NCI-H446 (cell line): ENCODE results near the gene KANSL2.
A peak's percentile ranks its signal among the peaks of the same experiment; 100 is the strongest.
"Not testable (repeated sequence)": the region's sequence is repeated elsewhere in the genome, so short reads cannot be mapped to it uniquely, and the experiment has no call there.

Experiments
- DNase-seq, 2 experiments: peaks; one replicate each; lab custom pipeline; 2025; lab: John Stamatoyannopoulos, UW

KANSL2 gene, protein sequence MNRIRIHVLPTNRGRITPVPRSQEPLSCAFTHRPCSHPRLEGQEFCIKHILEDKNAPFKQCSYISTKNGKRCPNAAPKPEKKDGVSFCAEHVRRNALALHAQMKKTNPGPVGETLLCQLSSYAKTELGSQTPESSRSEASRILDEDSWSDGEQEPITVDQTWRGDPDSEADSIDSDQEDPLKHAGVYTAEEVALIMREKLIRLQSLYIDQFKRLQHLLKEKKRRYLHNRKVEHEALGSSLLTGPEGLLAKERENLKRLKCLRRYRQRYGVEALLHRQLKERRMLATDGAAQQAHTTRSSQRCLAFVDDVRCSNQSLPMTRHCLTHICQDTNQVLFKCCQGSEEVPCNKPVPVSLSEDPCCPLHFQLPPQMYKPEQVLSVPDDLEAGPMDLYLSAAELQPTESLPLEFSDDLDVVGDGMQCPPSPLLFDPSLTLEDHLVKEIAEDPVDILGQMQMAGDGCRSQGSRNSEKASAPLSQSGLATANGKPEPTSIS

GRCh38 chr12:48681710-48682532 lies at the start of gene KANSL2:
KANSL2 (minus strand) TSS chr12:48682238; CDS start chr12:48681632, 606 bp downstream.
- peak; percentile 94 to 98 for DNase-seq

GRCh38 chr12:48728807-48729206 lies 46.8 kb upstream of the KANSL2 start:
- no peak for DNase-seq

DNA sequence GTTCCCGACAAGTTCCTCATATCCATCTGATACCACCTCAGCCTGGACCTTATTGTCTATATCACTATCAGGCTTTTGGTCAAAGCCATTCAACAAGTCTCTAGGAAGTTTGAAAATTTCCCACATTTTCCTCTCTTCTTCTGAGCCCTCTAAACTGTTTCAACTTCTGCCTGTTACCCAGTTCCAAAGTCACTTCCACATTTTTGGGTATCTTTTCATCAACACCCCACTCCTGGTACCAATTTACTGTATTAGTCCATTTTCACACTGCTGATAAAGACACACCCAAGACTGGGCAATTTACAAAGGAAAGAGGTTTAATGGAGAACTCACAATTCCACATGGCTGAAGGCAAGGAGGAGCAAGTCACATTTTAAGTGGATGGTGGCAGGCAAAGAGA lies 38.7 kb upstream of the KANSL2 start:
- DNase-seq, result not testable (repeated sequence)

- DNase-seq, result not testable (repeated sequence)
Observed at GRCh38 chr12:48720171-48720570, 38.1 kb upstream of the KANSL2 start.

DNA sequence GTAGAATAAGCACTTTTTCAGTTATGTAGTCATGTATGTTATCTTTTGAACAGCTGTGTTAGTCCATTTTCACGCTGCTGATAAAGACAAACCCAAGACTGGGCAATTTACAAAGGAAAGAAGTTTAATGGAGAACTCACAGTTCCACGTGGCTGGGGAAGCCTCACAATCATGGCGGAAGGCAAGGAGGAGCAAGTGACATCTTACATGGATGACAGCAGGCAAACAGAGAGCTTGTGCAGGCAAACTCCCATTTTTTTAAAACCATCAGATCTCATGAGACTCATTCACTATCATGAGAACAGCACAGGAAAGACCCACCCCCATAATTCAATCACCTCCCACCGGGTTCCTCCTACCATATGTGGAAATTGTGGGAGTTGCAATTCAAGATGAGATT lies 37.0 kb upstream of the KANSL2 start:
- DNase-seq, result not testable (repeated sequence)

DNA sequence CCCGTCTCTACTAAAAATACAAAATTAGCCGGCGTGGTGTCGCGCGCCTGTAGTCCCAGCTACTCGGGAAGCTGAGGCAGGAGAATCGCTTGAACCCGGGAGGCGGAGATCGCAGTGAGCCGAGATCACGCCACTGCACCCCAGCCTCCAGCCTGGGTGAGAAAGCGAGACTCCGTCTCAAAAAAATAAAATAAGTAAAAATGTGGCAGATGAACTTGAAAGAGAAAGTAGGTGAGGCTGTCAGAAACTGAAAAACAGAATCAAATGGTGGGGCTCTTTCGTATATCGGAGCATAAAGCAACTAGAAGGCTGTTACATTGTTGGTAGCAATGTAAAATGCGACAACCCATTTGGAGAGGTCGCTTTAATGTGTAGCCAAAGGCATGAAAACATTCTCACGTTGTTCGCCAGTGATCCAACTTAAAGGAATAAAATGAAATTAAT lies 35.2 kb upstream of the KANSL2 start:
- no peak for DNase-seq

DNA sequence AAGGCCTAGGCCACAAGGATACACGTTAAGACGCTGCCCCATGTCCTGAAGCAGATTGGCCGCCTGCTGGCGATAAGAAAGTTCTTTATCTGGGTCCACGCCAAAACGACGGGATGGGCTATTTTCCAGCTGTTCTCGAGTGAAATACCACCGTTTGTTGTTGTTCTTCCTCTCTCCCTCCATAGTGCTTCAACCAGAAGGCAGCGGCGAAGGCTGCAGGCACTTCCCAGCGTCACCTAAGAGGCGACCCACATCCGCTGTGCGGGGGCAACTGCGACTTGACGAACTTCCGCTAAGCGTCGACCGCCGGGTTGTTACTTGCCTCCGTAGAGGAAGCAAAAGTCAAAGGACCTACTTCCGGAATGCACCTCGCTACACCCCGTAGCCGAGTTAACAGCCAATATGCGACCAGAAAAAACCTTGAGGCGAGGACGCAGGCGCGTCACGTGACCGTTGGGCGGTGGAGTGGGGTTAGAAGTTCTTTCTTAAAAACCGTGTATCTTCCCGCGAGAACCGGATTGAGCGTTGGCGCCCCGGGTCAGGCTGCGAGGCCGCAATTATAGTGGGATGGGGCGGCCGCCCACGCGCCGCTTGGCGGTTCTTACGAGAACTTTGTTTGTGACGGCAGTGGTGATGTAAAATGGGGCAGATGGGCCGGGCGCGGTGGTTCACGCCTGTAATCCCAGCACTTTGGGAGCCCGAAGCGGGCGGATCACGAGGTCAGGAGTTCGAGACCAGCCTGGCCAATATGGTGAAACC lies 34.6 kb upstream of the KANSL2 start, which contains the start of gene CCNT1:
Gene CCNT1, minus strand, starts transcription at position 215 of the 759 bp plus-strand sequence. Its CDS starts 32 bp downstream, at position 183.
- DNase-seq, result peak; percentile 98 to 99

DNA sequence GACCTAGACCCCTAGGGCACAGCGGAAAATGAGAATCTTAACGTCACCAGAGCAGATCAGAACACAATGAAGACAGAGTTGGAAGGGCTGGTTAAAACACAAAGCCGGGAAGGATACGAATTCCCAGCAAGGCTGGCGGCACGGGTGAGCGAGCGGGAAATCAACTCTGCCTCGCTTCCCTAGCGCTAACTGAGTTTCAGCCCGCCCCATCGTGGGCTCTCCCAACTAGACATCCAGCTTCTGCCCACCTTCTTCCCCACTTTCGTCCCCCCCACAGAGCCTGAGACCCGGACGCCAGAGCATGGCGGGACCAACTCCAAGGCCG lies 34.1 kb upstream of the KANSL2 start:
- DNase-seq, result no peak

DNA sequence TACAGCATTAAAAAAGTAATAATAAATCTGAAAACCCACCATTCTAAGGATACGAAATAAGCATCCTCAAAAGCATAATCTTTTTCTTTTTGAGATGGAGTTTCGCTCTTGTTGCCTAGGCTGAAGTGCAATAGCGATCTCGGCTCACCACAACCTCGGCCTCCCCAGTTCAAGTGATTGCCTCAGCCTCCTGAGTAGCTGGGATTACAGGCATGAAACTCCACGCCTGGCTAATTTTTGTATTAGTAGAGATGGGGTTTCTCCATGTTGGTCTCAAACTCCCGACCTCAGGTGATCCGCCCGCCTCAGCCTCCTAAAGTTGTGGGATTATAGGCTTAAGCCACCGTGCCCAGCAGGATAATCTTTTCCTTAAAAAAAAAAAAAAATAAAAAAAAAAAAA lies 30.2 kb upstream of the KANSL2 start:
- DNase-seq, result no peak

DNA sequence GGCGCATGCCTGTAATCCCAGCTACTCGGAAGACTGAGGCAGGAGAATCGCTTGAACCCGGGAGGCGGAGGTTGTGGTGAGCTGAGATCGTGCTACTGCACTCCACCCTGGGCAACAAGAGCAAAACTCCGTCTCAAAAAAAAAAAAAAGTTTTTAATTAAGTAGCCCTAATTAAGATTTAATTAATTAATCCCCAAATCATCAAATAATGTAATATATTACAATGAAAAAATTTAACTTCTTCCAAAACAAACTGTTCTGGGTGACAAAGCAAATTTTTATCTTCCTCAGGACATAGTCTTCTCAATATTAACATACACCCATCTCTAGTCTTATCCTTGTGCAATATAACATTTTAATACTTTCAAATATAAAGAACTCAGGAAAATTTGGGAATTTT lies 16.8 kb upstream of the KANSL2 start:
- DNase-seq, result not testable (repeated sequence)

- no peak for DNase-seq
Observed at GRCh38 chr12:48696626-48697025, 14.6 kb upstream of the KANSL2 start.

- no peak for DNase-seq
Observed at GRCh38 chr12:48695859-48696258, 13.8 kb upstream of the KANSL2 start.

- DNase-seq, result no peak
Observed at GRCh38 chr12:48694038-48694437, 12.0 kb upstream of the KANSL2 start.

DNA sequence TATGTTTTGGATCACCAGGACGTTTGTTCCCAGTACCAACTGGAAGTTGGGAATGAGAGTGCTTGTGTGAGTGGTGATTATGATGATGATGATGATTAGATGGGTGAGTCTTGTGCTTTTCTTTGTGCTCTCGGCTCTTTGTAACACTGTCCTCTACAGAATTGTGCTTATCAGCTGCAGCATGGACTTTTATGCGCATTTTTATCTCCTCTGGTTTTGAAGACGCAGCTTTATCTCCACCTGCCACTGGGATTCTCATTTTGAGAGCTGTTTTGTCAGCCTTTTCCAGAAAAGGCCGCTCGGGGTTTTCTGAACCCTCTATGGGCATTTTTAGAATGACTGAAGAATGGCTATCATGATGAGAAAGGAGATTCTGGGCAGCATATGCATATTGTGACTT lies 11.5 kb upstream of the KANSL2 start:
- no peak for DNase-seq

DNA sequence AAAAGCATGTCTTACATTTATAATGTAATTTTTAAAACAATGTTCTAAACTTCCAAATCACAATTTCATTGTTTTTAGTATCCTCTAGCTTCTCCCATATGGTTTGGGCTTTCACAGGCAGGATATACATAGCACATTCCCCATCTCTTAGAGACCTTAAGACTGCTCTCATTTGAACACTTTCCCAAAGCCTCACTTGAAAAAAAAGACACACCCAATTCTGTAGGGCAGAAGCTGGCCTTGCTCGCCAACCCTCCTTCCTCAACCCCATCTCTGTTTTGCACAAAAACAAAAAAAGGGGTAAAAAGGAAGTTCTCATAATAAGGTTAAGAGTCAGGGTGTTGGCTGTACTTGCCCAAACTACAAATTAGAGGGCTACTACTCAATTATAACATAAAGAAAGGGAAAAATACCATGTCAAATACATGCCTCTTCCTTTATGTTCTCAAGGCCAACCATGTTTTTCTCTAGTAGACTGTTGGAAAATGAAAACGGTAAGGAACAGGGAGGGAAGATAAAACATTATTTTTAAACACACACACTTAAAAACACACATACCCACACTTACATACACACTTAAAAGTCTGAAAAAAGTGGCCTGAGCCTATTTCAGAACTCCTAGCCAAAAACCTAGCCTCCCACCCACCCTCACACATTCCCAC lies 9.9 kb upstream of the KANSL2 start:
- DNase-seq, result no peak

DNA sequence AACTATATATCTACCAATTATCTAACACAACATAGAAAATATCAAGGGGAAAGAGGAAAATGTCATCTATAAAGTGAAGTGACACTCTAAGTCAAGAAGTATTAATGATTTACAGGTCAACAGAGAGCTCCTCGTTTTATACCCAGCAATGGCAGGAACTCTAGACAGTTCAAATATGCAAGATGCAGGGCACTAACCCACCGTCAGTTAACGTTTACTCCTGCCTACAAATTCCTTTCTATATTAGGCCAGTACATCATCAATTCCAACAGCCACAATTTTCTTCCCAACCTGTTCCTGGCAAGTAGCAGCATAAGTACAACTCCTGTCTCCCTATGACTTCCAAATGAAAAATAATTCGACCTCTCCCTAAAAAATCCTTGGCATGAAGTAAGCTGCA lies 9.0 kb upstream of the KANSL2 start:
- DNase-seq, result no peak

DNA sequence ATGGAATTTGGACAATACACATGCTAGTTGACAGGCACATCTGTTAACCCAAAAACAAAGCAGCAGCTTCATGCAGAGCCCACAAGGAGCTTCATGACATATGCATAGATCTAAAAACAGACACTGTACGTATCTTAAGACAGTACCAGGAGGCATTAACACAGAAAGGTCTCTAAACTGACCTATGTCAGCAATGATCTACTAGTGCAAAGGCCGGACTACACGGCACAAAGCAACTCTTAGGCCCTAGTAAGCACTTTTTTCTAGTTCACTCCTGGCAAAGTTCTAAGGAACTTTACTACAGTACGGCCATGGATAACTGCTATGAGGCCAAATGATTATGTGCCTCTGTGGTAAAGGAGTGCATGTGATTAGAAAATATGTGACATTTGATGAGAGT lies 8.4 kb upstream of the KANSL2 start:
- DNase-seq, result no peak

- DNase-seq, result no peak
Observed at GRCh38 chr12:48688836-48689235, 6.8 kb upstream of the KANSL2 start.

DNA sequence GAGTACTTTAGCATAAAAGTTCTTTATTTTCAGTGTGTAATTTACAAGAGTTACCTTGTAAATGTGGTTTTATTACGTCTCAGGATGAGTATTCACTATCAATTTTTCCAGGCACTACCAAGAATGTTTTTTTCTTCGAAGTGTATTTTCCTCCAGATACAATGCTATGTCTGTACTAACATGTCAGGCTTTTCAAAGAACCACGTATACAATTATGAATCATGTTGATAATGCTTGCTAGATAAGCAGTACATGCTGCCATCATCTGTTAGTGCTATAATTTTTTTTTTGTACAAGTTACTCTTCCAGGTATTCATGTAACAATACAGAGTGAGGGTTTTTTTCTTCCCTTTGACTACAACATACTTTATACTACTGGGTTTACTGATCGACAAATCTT lies 5.6 kb upstream of the KANSL2 start:
- DNase-seq, result no peak

DNA sequence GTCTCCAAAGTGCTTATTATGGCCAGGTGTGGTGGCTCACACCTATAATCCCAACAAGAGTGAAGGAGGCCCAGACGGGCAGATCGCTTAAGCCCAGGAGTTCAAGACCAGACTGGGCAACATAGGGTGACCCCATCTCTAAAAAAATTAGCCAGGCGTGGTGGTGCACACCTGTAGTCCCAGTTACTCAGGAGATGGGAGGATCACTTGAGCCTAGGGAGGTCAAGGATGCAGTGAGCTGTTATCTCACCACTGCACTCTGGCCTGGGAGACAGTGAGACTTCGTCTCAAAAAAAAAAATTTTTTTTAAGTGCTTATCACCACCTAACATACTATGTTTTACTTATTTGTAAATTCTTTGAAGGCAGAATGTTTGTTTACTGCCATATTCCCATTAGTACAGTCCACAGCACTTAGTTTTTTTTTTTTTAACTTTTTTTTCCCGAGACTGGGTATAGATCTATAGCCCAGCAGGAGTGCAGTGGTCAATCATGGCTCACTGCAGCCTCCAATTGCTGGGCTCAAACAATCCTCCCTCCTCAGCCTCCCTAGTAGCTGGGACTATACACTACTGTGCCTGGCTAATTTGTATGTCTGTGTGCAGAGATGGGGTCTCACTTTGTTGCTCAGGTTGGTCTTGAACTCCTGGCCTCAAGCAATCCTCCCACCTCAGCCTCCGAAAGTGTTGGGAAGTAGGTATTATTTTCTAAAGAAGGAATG lies 4.7 kb upstream of the KANSL2 start:
- no peak for DNase-seq

DNA sequence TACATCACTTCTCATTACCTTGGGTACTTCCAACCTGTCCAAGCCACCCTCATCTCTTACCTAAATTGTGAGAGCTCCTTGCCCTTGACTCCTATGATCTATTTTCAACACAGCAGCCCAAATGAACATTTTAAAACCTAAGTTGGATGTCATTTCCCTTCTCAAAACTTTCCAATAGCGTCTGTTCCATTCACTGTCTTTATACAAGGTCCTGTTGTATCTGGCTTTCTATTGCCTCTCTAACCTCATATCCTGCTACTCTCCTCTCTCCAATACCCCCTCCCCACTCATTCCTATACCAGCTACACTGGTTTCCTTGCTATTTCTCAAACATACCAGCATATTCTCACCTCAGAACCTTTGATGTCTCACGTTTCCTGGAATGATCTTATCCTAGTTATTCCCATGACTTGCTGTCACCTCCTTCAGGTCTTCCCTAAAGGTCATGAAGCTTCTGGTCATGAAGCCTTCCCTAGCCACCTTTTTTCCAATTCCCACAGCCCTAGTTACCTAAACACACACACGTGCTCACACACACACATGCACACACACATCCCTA lies 4.1 kb upstream of the KANSL2 start:
- DNase-seq, result no peak
